ENCODE results near the gene TMEM161A. TPM values are rescaled to one million over a fixed set of nuclear protein-coding genes. Genes with fewer than 3 reads are reported as not detected.

TMEM161A gene
- total RNA-seq, 1 experiment from 2014 or later: 46.0 TPM

- Mint-ChIP-seq H3K36me3 (no peaks in the 10 kb centered on the region), H3K4me3 (no peak overlapping the region), H3K27ac (no peak overlapping the region), H3K27me3 (ENCODE audit: low read depth) (peaks cover 50% of the 10 kb centered on the region), H3K9me3 (0 out of 2 replicates have a peak, but pooled peaks cover 4% of the 10 kb centered on the region), H3K4me1 (peaks cover 9% of the 10 kb centered on the region)
- ChIA-PET CTCF (interaction anchor here (0.5 to 1.6 kb wide), 2 partner anchors 15 to 22 kb away, joined by 5 to 6 read pairs; no protein-coding TSS in a partner anchor), POLR2A (no interaction called here)
- TF ChIP-seq ZNF263 (CRISPR knock-in tag; IDR thresholded peaks at IDR 0.05; ENCODE audit: low read depth) (no peak), IRF1 (CRISPR knock-in tag; IDR thresholded peaks at IDR 0.05) (no peak), GRHL2 (CRISPR knock-in tag; IDR thresholded peaks at IDR 0.05; ENCODE audit: insufficient replicate concordance, severe bottlenecking) (no peak), KAT7 (CRISPR knock-in tag; IDR thresholded peaks at IDR 0.05; ENCODE audit: borderline replicate concordance) (no peak)
- DNase-seq (ENCODE audit: low spot score) (no peak), ATAC-seq (no peak)
These were observed 4.1 kb upstream of the TMEM161A start for GRCh38 chr19:19142347-19142746.

GRCh38 chr19:19140476-19140875 lies 2.2 kb upstream of the TMEM161A start:
- CTCF ChIA-PET: interaction anchor here (0.8 to 1.9 kb wide), 5 partner anchors 19 to 85 kb away, joined by 3 to 4 read pairs (median 3); partner anchors contain the start of gene SLC25A42
- TF ChIP-seq SP1 (CRISPR knock-in tag; conservative IDR thresholded peaks at IDR 0.05) (no peak), IRF2 (CRISPR knock-in tag; IDR thresholded peaks at IDR 0.05; ENCODE audit: borderline replicate concordance, low read depth) (no peak), ELF4 (CRISPR knock-in tag; IDR thresholded peaks at IDR 0.05; ENCODE audit: low read depth) (no peak), MAX (CRISPR knock-in tag; IDR thresholded peaks at IDR 0.05) (no peak), ERG (CRISPR knock-in tag; IDR thresholded peaks at IDR 0.05) (no peak), PRDM15 (CRISPR knock-in tag; IDR thresholded peaks at IDR 0.05) (no peak), ZBTB21 (CRISPR knock-in tag; IDR thresholded peaks at IDR 0.05; ENCODE audit: borderline replicate concordance) (no peak), ZNF232 (CRISPR knock-in tag; IDR thresholded peaks at IDR 0.05) (no peak), ZNF121 (CRISPR knock-in tag; IDR thresholded peaks at IDR 0.05) (no peak), CREB1 (CRISPR knock-in tag; IDR thresholded peaks at IDR 0.05) (no peak), NR3C1 (CRISPR knock-in tag; conservative IDR thresholded peaks at IDR 0.05; ENCODE audit: low read depth) (no peak), STAT6 (CRISPR knock-in tag; conservative IDR thresholded peaks at IDR 0.05; ENCODE audit: low read depth) (no peak), ZNF396 (CRISPR knock-in tag; IDR thresholded peaks at IDR 0.05; ENCODE audit: borderline replicate concordance) (no peak), JUN (CRISPR knock-in tag; IDR thresholded peaks at IDR 0.05) (no peak)
- TF ChIP-seq, protein P1, sequence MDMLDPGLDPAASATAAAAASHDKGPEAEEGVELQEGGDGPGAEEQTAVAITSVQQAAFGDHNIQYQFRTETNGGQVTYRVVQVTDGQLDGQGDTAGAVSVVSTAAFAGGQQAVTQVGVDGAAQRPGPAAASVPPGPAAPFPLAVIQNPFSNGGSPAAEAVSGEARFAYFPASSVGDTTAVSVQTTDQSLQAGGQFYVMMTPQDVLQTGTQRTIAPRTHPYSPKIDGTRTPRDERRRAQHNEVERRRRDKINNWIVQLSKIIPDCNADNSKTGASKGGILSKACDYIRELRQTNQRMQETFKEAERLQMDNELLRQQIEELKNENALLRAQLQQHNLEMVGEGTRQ (CRISPR knock-in tag; IDR thresholded peaks at IDR 0.05): no peak
- TF ChIP-seq, protein P2, sequence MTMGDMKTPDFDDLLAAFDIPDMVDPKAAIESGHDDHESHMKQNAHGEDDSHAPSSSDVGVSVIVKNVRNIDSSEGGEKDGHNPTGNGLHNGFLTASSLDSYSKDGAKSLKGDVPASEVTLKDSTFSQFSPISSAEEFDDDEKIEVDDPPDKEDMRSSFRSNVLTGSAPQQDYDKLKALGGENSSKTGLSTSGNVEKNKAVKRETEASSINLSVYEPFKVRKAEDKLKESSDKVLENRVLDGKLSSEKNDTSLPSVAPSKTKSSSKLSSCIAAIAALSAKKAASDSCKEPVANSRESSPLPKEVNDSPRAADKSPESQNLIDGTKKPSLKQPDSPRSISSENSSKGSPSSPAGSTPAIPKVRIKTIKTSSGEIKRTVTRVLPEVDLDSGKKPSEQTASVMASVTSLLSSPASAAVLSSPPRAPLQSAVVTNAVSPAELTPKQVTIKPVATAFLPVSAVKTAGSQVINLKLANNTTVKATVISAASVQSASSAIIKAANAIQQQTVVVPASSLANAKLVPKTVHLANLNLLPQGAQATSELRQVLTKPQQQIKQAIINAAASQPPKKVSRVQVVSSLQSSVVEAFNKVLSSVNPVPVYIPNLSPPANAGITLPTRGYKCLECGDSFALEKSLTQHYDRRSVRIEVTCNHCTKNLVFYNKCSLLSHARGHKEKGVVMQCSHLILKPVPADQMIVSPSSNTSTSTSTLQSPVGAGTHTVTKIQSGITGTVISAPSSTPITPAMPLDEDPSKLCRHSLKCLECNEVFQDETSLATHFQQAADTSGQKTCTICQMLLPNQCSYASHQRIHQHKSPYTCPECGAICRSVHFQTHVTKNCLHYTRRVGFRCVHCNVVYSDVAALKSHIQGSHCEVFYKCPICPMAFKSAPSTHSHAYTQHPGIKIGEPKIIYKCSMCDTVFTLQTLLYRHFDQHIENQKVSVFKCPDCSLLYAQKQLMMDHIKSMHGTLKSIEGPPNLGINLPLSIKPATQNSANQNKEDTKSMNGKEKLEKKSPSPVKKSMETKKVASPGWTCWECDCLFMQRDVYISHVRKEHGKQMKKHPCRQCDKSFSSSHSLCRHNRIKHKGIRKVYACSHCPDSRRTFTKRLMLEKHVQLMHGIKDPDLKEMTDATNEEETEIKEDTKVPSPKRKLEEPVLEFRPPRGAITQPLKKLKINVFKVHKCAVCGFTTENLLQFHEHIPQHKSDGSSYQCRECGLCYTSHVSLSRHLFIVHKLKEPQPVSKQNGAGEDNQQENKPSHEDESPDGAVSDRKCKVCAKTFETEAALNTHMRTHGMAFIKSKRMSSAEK (CRISPR knock-in tag; IDR thresholded peaks at IDR 0.05; ENCODE audit: borderline replicate concordance): no peak

More at GRCh38 chr19:19140476-19140875, 2.2 kb upstream of the TMEM161A start:
- Mint-ChIP-seq H3K4me3 (no peak overlapping the region), H3K9me3 (0 out of 2 replicates have a peak, but pooled peaks cover 4% of the 10 kb centered on the region), H3K27me3 (ENCODE audit: low read depth) (peaks cover 55% of the 10 kb centered on the region), H3K27ac (no peak overlapping the region), H3K36me3 (no peaks in the 10 kb centered on the region), H3K4me1 (peaks cover 14% of the 10 kb centered on the region)
- POLR2A ChIA-PET: no interaction called here
- DNase-seq (ENCODE audit: low spot score) (no peak), ATAC-seq (no peak)
